C4-2B (cell line): ENCODE data around the gene NNMT.

ENCODE experiments used
- CTCF ChIP-seq: fragments of 450-650 bp; conservative IDR thresholded peaks from 2 replicates; pipeline ENCODE4 v1.5.1; 2017; ENCODE audit warnings: mild to moderate bottlenecking
- ZFX ChIP-seq: fragments of 450-650 bp; IDR thresholded peaks from 2 replicates; pipeline ENCODE4 v1.6.1; 2017

GRCh38 chr11:114250993-114251814, 45.0 kb upstream of the NNMT start:
- TF ChIP-seq CTCF = no peak
- TF ChIP-seq ZFX = no peak
